Fibroblast of skin of abdomen (primary cell): ENCODE data around the gene ABCC4.

ENCODE experiments used
- DNase-seq: peaks from one replicate; pipeline ENCODE4 v3.0.0-alpha.2; 2013

Gene ABCC4

DNA sequence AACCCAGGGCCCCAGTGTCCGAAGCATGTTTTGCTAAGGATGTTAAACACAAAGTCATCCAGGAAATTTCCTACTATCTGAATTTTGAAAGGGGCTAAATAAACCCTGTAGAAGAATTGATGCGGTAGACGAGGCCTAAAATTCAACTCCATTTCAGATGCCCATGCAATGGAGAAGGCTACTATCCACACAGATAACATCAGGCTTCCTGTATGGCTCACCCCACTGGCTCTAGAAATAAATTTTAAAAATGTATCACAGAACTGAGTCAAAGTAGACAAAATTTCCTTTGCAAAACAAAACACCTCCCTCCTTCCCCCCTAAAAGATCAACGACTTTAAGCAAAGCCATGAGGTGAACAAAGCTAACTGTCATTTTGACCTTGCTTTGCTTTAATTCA is 188.4 kb downstream of the ABCC4 start:
- DNase-seq = no peak

DNA sequence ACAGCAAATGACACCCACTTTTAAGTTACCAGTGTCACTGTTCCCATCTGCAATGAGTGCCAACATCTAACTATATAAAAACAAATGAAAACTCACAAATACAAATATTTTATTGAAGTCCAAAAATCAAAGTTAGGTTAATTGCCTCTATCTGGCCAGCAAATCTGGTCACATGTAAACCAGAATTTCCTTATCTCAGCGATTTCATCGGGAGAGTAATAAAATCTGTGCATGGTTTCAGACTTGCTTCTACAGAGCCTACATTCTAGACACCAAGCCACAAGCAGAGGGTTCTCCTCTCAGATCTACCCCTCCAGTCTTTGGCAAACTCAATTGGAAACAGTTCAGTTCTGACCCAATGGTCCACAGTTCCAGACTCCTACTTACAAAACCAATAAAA is 189.6 kb downstream of the ABCC4 start:
- DNase-seq = no peak

DNA sequence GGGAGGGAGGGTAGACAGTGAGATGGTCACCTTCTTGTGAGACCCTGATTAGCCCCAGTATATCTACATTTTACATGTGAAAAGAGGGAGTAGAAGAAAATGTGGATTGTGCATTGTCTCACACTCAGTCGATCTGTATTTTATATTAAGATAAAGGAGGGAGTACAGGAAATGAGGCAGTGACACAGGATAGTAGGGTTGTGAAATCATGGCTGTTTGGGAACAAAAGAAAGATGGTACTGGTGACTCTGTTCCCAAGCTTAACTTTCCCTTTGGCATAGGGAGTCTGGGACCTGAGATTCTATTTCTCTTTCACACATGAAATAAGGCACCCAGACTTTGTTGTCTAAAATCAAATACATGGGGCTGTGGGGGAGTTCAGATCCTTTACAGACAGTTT is 194.7 kb downstream of the ABCC4 start:
- DNase-seq = no peak

DNA sequence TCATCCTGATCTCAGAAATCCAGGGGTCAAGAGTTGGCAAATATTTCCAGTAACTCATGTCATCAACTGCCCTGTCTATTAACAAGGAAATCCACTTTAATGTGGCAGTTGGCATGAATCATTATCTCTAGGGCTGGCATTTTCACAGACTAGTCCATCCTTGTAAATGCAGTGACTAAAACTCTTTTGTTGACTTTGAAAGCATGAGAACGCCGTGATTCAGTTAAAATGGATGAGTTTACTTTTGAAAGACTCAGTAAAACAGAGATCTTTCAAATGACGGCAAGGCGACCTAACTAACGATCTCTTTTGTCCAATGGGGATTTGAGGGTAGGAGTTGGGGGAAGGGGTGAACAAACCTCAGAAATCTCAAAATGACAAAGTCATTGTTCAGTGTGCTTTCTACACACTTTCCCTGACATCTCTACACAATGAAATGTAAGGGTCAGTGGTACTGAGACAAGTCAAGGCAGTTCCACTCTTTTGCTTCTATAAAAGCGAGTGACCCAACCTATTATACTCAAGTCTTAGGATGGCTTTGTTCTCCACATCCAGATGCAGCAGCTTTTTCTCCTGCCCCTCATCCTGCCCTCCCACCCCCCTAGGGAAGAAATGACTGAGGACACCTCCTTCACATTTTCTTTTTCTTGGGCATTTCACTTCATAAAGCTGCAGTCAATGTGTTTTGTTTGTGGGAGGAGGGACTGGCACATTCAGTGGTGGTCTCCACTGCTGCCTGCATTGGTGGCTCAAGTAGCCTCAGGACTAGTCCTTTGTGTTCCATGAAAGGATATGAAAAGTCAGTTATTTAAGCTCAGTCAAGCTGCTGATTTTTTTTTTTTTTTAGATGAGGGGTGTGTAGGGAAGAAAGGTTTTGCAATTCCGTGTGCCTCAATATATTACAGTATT is 200.5 kb downstream of the ABCC4 start:
- peak; percentile 47 for DNase-seq

DNA sequence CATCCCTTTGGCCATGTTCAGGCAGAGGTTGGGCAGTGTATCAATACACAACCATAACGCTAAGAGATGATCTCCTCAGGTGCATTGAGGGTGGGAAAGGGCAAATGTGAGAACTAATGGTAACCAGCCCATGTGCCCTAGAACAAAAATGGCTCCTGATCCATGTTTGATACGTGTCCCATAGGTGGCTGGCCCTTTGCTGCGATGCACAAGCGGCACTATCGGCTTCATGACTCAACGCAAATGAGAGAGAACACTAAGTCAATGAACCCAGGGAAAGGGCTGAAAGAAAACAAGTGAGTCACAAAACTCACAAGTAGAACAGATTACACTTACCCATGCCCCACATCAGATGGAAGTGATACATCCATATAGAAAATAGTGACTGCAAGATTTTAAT is 201.7 kb downstream of the ABCC4 start:
- peak; percentile 7 for DNase-seq

DNA sequence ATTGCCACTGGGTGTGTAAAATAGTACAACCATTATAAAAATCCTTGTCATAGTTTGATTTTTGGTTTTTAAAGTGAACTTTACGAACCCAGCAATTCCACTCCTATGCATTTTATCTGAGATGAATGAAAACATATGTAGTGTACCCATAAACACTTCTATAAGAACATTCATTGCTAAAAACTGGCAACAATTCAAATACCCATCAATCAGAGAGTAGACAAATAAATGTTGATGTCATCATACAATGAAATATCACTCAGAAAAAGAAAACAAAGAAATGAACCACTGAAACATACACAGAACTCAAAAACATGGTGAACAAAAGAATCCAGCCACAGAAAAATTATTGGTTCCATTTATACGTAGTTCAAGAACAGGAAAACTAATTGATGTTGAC is 202.3 kb downstream of the ABCC4 start:
- DNase-seq = no peak

DNA sequence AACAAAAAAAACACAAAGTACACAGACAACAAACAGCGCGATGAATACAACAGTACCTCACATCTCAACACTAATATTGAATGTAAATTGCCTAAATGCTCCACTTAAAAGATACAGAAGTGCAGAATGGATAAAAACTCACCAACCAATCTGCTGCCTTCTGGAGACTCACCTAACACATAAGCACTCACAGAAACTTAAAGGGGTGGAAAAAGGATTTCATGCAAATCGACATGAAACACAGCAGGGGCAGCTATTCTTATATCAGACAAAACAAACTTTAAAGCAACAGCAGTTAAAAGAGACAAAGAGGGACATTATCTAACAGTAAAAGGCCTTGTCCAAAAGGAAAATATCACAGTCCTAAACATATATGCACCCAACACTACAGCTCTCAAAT is 209.5 kb downstream of the ABCC4 start:
- DNase-seq = no peak

DNA sequence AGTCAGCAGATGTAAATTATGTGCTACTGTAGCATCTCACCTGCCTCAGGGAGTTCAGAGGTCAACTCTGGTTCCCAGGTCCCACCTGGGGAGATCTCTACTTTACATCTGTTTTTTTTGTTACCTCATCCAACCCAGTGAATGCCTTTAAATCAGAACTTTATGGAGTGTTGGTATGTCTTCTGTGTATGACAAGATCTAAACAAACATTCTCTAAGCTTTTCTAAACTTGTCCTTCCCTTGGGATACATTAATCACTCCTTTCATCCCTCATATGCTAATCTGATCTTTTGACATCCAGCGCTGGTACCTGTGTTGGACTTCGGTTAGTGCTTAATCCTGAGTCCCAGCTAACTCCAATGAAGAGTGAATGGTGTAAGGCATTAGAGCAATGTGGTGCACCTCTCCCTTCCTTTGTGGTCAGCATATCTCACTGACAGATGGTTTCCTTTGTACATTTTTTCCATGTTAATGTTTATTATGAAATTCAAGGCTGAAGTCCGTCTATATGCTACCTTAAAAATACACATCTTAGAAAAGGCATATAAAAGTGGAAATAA is 213.4 kb downstream of the ABCC4 start:
- DNase-seq = peak; percentile 41

DNA sequence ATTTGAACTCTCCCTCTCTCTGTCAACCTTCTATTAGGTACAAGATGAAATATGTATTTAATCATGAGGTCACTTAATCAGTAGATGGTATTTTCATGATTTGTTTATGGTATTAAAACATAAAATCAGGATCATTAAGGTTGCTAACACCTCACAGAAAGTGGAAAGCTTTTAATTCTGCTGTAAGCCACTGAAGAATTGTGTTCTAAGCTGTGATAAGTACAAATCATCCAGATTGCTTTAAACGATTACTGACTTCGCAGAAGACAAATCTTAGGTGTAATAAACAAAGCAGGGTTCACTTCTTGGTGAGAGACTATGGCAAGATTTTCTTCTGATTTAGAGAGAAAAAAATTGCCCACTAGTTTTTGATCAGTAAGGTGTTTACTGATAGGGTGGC is 214.5 kb downstream of the ABCC4 start:
- no peak for DNase-seq

DNA sequence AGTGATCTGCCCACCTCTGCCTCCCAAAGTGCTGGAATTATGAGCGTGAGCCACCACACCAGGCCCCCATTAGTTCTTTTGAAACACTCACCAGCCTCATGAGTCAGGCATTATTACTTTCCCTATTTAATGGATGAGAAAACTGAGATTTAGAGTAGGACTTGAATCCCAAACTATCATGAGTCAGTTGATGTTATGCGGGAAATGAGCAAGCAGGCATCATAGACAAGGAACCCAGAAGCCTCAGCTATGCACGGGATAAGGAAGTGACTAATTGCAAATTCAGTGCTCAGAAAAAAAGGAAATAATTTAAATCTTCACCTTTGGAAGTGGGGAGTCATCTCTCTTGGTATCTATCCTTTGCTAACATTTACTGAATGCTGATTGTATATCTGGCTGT is 217.5 kb downstream of the ABCC4 start:
- peak; percentile 74 for DNase-seq

DNA sequence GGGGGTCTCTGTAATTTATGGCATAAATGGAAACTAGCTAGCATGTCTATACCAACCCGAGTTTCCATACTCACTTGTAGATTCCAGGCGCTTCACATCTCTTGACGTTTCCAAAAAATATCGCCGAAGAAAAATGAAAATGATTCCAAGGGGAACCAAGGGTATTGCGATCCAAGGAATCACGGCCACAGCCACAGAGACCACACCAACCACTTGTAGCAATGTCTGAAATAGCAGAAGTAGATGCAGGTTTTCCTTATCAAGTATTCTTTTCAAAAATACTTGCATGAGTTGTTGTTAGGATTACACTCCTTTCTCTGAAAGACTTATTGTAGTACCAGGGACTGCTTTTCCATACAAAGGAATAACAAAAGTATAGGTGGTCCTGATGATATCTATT is 218.2 kb downstream of the ABCC4 start:
- no peak for DNase-seq

DNA sequence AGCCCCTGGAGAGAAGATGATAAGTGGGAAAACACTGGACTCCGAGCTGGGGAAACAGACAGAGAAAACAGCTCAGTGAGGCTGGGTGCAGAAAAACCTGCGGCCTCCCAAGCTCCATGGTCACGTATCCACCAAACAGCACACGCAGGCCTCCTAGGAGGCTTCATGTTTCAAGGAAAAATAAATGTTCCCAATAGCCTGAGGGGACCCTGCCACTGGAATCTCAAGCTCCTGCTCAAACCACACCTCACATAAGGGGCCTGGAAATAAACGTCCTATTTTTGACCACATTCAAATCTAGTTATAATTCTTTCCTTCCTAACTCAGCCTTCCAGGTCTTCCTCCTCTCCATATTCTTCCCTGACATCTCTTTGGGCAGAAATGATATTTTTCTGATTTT is 225.7 kb downstream of the ABCC4 start:
- no peak for DNase-seq

DNA sequence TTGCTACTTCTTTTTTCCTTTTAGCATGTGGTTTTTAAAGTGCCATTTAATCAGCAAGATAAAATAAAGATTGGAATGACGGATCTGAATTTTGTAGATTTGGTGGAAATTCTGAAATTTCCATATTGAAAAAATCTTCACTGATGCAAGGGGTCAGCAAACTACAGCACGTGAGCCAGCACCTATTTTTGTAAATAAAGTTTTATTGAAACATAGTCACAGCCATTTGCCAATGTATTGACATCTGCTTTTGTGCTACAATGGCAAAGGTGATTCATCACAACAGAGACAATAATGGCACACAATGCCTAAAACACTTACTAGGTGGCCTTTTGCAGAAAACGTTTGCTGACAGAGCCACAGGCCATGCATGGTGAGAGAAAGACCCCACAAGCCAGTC is 226.4 kb downstream of the ABCC4 start:
- DNase-seq = no peak

DNA sequence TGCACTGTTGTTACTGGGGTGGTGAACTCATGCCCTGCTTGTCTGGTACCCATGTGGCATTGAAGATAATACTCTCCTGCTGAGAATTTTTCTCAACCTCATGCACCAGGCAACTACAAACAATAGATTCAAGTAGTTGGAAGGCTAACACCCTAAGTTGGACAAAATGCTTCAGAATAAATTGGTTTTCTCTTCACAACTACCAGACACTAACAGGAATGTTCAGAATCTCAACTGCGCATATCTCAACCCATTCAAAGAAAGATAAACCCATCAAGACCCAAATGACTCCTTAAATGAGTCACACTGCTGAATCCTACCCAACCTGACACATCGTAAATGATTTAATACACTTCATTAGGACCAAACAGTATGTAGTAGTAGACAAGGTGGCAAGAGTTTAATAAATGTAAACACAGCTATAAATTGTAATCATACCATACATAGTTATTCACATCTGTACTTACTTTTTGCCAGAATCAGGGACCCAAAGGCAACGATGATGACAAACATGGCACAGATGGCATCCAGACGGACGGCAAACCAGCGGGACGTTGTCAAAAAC is 227.4 kb downstream of the ABCC4 start:
- peak; percentile 69 for DNase-seq

DNA sequence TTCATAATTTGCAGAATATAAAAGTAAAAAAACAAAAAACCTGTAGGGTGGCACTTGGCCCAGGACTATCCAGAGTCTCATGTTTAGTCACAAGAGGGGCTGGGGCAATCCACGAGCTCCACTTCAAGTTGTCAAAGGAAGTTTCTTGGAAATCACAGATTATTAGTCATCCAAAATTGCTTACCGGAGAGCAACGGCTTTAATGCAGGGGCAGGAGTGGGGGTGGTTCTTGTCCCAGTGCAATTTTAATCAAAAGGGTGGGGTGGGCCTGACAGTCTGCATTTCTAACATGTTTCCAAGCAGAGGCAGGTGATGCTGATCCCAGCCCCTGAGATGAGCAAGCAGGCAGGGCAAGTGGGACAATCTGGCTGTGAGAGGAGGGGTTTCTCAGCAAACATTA is 233.9 kb downstream of the ABCC4 start:
- DNase-seq = peak; percentile 20

DNA sequence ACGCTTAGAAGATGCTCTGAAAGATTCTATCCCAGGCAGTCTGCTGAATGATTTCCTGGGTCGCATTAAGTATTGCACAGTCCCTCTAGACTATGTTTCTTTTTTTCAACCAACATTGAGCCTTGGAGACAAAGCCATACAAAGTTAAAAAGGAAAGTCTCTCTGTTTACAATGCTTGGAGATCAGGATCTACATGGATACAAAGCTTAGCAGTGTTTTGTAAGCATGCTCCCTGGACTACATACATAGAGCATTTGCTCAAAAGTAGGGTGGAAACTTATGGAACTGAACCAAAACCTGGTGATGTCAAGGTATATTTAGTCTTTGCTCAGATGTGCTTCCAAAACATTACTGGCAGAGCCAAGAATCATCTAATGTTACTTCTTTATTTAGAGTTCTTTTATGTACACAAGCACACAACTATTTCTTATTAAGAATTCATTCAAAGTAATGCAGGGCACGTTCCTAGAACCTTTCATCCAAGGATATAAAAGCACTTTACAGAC is 241.2 kb downstream of the ABCC4 start:
- DNase-seq = no peak

DNA sequence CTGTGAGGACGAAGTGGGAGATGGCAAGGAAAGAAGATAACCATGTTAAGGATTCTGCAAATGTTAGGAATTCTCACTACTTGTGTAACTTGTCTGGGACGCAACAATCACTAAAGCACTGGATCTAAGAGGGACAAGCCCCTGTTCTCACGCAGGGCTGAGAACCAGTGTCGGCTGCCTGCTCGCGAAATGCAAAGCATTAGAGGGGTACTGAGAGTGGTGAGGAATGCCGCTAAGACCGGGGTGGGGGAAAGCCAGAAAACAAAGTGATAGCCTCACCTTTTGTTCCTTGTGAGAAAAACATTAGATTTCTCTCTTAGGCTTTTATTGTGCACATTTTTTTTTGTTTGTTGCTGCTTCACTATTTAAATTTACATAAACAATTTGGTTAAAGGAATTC is 241.9 kb downstream of the ABCC4 start:
- no peak for DNase-seq

DNA sequence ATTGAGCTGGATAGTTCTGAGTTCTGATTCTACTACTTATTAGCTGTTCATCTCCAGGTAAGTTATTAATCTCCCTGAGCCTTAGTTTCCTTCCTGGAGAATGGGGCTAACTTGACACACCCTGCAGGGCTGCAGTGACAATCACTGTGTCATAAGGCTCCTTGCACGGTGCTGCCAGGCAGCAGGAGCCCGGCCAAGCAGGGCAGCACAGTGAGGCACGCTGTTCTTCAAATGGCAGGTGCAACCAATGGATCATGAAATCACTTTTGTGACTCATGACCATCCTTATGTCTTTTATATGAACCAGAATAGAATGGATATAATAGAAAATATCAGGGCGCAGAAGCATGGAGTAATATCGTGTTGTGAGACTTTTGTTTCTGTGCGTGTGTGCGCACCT is 242.6 kb downstream of the ABCC4 start:
- DNase-seq = no peak

DNA sequence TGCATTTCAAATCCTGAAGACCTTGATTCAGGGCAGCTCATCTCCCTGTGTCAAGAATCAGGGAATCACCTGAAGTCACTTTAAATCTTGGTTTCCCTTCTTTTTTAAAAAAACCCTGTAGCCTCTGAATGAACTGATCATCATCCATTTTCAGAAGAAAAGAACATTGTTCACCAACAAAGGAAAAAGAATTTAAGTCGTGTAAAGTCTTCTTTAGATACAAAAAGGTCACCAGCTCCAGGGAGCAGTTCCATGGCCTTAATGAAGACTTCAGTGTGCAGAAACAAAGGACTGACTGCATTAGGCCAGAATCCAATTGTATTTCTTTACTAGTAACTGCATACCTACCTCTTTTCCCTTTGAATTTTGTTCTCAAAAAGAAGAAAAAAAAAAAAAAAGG is 245.0 kb downstream of the ABCC4 start:
- DNase-seq = no peak

DNA sequence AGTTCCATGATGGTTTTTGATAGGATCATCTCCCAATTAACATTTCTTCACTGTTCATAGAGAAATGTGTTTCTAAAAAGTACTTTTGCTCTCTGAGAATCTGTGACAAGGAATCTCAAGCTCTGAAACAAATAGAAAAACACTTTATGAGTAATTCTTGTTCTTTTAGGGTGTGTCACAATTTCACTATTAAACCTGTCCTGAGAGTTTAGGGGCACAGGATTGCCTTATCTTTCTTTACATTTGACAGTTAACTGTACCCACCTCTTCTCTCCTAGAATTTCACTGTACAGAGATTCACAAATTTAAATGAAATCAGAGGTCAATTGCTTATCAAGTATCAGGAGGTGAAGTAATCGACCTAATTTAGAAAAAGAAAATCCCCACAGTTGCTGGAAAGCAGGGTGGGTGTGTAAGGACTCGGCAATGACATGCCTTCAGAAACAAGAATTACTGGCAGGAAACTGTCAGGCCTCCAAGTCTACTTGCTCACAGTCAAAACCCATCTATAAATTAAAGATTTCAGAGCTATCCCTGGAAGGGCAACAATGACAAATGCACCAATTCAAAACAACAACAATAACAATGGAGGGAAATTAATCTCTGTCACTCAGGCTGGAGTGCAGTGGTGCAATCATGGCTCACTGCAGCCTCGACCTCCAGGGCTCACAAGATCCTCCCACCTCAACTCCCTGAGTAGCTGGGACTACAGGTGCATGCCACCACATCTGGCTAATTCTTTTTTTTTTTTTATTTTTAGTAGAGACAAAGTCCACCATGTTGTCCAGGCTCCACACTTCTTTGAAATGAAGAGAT is 250.2 kb downstream of the ABCC4 start:
- no peak for DNase-seq

DNA sequence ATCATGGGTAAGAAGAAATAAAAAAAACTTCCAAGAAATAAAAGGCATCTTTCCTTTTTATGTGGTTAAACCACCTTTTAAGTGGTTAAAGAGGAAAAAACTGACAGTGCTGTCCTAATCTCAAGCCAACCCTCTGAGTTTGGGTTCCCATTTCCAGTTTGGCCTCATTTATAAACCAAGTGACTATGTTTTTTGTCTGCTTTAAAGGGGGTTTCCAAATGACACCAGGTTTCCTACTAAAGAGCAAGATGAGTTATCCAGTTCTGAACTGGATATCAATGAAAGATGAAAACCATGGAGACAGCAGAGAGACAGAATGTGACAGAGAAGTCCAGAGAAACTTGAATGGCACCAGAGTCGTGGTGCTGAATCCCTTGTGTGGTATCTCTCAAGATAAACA is 251.5 kb downstream of the ABCC4 start:
- no peak for DNase-seq

DNA sequence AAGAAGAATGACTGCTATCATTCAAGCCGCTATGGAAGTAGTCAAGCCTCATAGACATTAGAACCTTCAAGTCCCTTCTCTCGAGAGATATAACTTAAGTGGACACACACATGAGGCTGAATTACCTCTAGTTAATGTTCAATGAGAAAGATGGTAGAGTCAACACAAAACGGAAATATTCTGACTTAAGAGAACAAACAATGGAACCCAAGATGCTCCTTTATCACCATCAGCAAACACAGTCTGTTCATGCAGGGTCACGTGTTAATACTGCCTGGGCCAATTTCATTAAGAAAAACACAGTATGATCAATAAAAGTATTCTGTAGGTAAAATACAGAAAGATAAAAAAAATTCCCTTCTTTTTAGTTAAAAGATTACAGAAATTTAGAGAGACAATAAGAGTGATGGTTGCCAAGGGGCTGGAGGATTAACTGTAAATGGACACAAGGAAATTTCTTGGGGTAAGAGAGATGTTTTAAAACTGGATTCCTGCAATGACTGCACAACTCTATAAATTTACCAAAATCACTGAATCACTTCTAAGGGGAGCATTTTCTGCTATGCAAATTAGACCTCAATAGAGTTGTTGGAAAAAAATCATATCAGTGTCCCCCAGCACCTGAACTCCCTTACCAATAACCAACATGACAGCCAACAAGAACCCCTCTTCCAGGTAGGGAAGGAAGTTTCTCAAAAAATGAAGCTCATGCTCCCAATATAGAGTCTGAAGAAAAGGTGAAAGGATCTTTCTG is 256.6 kb downstream of the ABCC4 start:
- no peak for DNase-seq
